ENCODE data around the gene ISG20L2. TPM values are rescaled to one million over a fixed set of nuclear protein-coding genes. Genes with fewer than 3 reads are reported as not detected.
"Not testable (repeated sequence)": the region's sequence is repeated elsewhere in the genome, so short reads cannot be mapped to it uniquely, and the experiment has no call there.

ISG20L2 gene
- total RNA-seq, 4 donors from 2014 or later: 3.6 to 24.8 (median 10.2) TPM

- H3K4me3 ChIP-seq: peak overlapping the region; percentile 89 to 90
- H3K9me3 ChIP-seq: no peaks in the 10 kb centered on the region
- intact Hi-C loops (cut with DNase I; ENCODE audit: low total_unique reads): no loop called here
- H3K36me3 ChIP-seq: no peaks in the 10 kb centered on the region
- H3K27ac ChIP-seq: peak overlapping the region; percentile 84 to 96
- peak in 1 of 2 donors; percentile 34 for DNase-seq
- TF ChIP-seq POLR2A (IDR thresholded peaks at IDR 0.05): no peak
- TF ChIP-seq, protein P1, sequence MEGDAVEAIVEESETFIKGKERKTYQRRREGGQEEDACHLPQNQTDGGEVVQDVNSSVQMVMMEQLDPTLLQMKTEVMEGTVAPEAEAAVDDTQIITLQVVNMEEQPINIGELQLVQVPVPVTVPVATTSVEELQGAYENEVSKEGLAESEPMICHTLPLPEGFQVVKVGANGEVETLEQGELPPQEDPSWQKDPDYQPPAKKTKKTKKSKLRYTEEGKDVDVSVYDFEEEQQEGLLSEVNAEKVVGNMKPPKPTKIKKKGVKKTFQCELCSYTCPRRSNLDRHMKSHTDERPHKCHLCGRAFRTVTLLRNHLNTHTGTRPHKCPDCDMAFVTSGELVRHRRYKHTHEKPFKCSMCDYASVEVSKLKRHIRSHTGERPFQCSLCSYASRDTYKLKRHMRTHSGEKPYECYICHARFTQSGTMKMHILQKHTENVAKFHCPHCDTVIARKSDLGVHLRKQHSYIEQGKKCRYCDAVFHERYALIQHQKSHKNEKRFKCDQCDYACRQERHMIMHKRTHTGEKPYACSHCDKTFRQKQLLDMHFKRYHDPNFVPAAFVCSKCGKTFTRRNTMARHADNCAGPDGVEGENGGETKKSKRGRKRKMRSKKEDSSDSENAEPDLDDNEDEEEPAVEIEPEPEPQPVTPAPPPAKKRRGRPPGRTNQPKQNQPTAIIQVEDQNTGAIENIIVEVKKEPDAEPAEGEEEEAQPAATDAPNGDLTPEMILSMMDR (IDR thresholded peaks at IDR 0.05): no peak
- H3K27me3 ChIP-seq: no peaks in the 10 kb centered on the region
- peaks cover 6 to 13% of the 10 kb centered on the region in 2 donors for H3K4me1 ChIP-seq
Measured at GRCh38 chr1:156767879-156768604, 39.5 kb upstream of the ISG20L2 start.

DNA sequence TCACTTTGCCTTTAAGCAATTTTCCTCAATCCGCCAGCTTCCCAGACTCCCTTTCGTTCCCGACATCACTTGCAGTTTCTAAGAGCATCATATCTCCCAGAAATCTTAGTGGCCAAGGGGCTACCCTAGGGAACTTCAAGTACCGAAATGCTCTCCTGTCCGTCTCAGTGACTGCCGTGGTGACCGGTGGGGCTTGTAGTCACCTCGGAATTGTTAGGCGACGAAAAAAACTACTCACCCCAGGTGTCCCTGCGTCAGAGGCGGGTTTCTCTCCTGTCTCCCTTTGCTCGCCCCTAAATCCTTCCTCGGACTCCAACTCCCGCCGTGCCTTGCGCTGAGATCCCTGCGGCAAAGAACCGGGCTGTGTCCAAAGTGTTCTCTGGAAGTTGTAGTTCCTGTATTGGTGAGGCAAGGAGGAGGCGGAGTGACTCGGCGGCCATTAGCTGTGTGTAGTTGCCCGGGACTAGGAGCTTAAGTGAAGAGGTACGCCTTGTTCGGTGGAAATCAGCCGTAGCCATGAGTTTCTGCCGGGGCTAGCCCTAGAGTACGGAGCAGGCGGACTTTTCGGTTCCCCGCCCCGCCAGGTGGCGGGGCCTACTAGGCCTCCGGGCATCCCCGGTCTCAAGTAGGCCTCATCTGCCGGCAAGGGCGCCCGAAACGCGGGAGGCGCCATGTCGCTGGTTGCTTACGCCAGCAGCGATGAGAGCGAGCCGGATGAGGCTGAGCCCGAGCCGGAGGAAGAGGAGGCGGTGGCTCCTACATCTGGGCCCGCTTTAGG is 38.7 kb upstream of the ISG20L2 start, which contains the start of gene PRCC:
Gene PRCC, plus strand, starts transcription at position 435 of the 778 bp plus-strand sequence. Its CDS starts 237 bp downstream, at position 672.
- TF ChIP-seq POLR2A (IDR thresholded peaks at IDR 0.05): peak; percentile 55 to 58
- TF ChIP-seq, protein P1 (IDR thresholded peaks at IDR 0.05): peak in 1 of 4 experiments; percentile 35
- no peaks in the 10 kb centered on the region for H3K36me3 ChIP-seq
- peaks cover 6 to 13% of the 10 kb centered on the region in 2 donors for H3K4me1 ChIP-seq
- H3K4me3 ChIP-seq: peak within 1 kb of the TSS; percentile 89 to 90
- H3K27ac ChIP-seq: peak within 1 kb of the TSS; percentile 93 to 96
- DNase-seq: peak; percentile 98 to 99
- H3K27me3 ChIP-seq: no peaks in the 10 kb centered on the region
- intact Hi-C loops (cut with DNase I; ENCODE audit: low total_unique reads): no loop called here
- no peaks in the 10 kb centered on the region for H3K9me3 ChIP-seq

DNA sequence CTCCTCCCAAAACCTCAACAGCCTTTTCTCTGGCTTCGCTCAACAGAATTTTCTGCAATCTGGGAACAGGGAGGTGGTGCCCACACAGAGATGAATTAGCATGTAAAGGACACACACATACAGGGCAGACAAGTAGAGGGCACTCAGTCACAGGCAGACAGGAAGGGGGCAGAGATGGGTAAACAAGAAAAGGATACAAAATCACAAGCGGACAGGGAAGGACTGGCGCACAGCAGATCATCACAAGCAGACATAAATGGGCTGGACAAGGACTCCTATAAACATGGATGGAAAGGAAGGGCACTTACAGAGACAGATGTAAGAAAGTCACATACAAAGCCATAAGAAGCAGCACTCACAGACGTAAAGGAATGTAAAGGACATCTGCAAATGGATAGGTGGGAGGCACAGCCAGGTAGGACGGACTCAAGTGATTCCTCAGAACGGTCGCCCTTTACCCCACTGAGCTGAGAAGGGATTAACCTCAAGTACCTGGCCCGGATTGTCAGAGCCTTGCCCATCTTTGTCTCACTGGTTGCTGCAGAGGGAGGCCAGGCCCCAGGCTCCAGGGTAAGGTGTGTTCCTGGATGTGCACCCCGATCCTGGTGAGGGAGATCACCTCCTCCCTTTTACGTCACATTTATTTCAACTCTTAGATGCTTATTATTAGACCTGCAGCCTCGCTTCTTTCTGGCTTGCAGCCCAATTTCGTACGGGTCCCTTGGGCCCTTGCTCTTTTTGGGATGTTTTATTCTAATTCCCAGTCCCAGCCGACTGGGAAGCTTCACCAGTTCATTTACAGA is 37.9 kb upstream of the ISG20L2 start:
- peaks cover 6 to 13% of the 10 kb centered on the region in 2 donors for H3K4me1 ChIP-seq
- no peak for TF ChIP-seq POLR2A (IDR thresholded peaks at IDR 0.05)
- TF ChIP-seq, protein P1 (IDR thresholded peaks at IDR 0.05): no peak
- DNase-seq: no peak
- H3K4me3 ChIP-seq: peak overlapping the region; percentile 50 to 90
- intact Hi-C loops (cut with DNase I; ENCODE audit: low total_unique reads): no loop called here
- H3K9me3 ChIP-seq: no peaks in the 10 kb centered on the region
- H3K36me3 ChIP-seq: no peaks in the 10 kb centered on the region
- H3K27me3 ChIP-seq: no peaks in the 10 kb centered on the region
- peak overlapping the region; percentile 90 to 93 for H3K27ac ChIP-seq

- intact Hi-C loops (cut with DNase I; ENCODE audit: low total_unique reads): no loop called here
- no peak for DNase-seq
- H3K27me3 ChIP-seq: no peaks in the 10 kb centered on the region
- no peak overlapping the region for H3K27ac ChIP-seq
- no peaks in the 10 kb centered on the region for H3K36me3 ChIP-seq
- H3K4me3 ChIP-seq: no peak overlapping the region
- peaks cover 6 to 13% of the 10 kb centered on the region in 2 donors for H3K4me1 ChIP-seq
- H3K9me3 ChIP-seq: no peaks in the 10 kb centered on the region
- TF ChIP-seq POLR2A (IDR thresholded peaks at IDR 0.05): no peak
- TF ChIP-seq, protein P1 (IDR thresholded peaks at IDR 0.05): no peak
Measured at GRCh38 chr1:156765666-156766065, 37.1 kb upstream of the ISG20L2 start.

DNA sequence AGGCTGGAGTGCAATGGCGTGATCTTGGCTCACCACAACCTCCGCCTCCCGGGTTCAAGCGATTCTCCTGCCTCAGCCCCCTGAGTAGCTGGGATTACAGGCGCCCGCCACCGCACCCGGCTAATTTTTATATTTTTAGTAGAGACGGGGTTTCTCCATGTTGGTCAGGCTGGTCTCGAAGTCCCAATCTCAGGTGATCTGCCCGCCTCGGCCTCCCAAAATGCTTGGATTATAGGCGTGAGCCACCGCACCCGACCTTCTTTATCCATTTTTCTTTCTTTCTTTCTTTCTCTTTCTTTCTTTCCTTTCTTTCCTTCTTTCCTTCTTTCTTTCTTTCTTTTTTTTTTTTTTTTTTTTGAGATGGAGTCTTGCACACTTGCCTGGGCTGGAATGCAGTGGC is 36.6 kb upstream of the ISG20L2 start:
- H3K36me3 ChIP-seq; H3K27me3 ChIP-seq; DNase-seq; intact Hi-C loops (cut with DNase I; ENCODE audit: low total_unique reads); H3K4me3 ChIP-seq; H3K9me3 ChIP-seq; H3K27ac ChIP-seq: not testable (repeated sequence)
- peaks cover 6 to 11% of the 10 kb centered on the region in 2 donors for H3K4me1 ChIP-seq
